ENCODE results near the gene IL17D.

- TF ChIP-seq CTCF (IDR thresholded peaks at IDR 0.05; ENCODE audit: insufficient read depth, low read length, poor library complexity, severe bottlenecking) (no peak), EZH2phosphoT487 (conservative IDR thresholded peaks at IDR 0.05; ENCODE audit: low read length) (no peak)
Observed at GRCh38 chr13:20709782-20710181, 6.3 kb downstream of the IL17D start.

Data from SU-DHL-6 (cell line).